Activated naive CD8-positive, alpha-beta T cell treated with anti-CD3 and anti-CD28 coated beads, Interleukin-2, amount 10 ng/mL, durations not matched to agents 7 days and 5 days (primary cell): Measurements from ENCODE around the gene PIK3R1. TPM values are rescaled to one million over a fixed set of nuclear protein-coding genes. Genes with fewer than 3 reads are reported as not detected.
"Not testable (repeated sequence)": the region's sequence is repeated elsewhere in the genome, so short reads cannot be mapped to it uniquely, and the experiment has no call there.

Experiments used
- ATAC-seq: fragments of 150-1000 bp; cut with Tn5 transposase; one replicate; pipeline ENCODE4 v1.10.0; 2021; ENCODE audit warnings: low read depth, moderate library complexity
- POLR2A ChIA-PET: fragments of 350-600 bp; sonication (Branson Sonifier 250); formaldehyde crosslinking; loops from one replicate; lab custom pipeline; 2021; ENCODE audit warnings: antibody characterized with exemption; lab: Charles Lee
- DNase-seq: peaks from one replicate; pipeline ENCODE4 v3.0.0; 2021
- H3K27ac Mint-ChIP-seq: one replicate; pipeline ENCODE4 v1.8.0; 2022; ENCODE audit warnings: mild to moderate bottlenecking, mixed read lengths
- H3K27me3 Mint-ChIP-seq: one replicate; pipeline ENCODE4 v1.8.0; 2022; ENCODE audit warnings: mild to moderate bottlenecking, moderate library complexity, mixed read lengths
- H3K36me3 Mint-ChIP-seq: one replicate; pipeline ENCODE4 v1.8.0; 2021; ENCODE audit warnings: mild to moderate bottlenecking, mixed read lengths
- H3K4me1 Mint-ChIP-seq: one replicate; pipeline ENCODE4 v1.8.0; 2021; ENCODE audit warnings: mixed read lengths
- H3K4me3 Mint-ChIP-seq: one replicate; pipeline ENCODE4 v1.8.0; 2022; ENCODE audit warnings: mild to moderate bottlenecking, moderate library complexity, mixed read lengths
- H3K9me3 Mint-ChIP-seq: one replicate; pipeline ENCODE4 v1.8.0; 2021; ENCODE audit warnings: mixed read lengths
- total RNA-seq, 2 experiments: library from RNA; stranded (reverse); gene quantifications; one replicate each; pipeline ENCODE4 v1.2.3, GENCODE V29; 2021

The PIK3R1 gene
- total RNA-seq, 2 experiments from 2014 or later: 86.5 to 86.8 TPM

DNA sequence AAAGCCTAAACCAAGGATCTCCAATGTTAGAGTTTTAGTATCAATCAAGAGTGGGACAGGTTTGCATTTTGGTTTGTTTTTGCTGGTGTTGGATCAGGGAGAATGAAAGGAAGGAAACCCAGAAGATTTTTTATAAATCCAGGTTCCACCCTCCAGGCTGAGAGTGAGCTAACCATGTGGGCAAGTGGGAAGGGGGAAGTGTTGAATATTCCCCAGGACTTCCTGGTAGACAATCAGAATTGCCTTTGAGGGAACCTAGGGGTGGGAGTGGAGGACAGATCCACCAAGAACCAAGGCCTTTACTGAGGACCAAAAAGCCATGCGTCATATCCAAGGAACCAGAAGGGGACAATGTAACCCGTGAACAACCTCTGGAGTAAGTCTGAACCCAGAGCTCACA is 33.5 kb upstream of the PIK3R1 start:
- peaks cover 3% of the 10 kb centered on the region for H3K27me3 Mint-ChIP-seq
- no peaks in the 10 kb centered on the region for H3K36me3 Mint-ChIP-seq
- H3K9me3 Mint-ChIP-seq: no peaks in the 10 kb centered on the region
- DNase-seq (no peak), ATAC-seq (no peak)
- no peaks in the 10 kb centered on the region for H3K4me1 Mint-ChIP-seq
- H3K27ac Mint-ChIP-seq: no peak overlapping the region
- POLR2A ChIA-PET: no interaction called here
- H3K4me3 Mint-ChIP-seq: no peak overlapping the region

DNA sequence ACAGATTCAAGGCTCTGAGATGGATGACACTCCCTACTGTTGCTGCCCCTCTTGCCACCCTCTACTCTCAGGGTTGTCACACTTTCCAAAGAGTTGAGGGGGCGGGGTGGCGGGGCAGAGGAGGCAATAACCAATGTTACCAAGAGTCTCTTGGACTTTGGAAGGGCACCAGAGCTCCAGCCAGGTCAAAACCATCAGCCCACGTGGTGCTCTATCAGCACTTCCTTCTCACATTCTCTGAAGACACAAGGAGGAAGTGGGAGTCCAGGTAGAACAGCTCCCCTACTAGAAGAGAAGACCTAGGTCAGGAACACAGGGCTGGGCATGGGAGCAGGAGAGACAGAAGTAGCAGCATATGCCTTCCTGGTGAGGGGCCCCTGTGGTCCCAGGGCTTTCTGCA is 33.0 kb upstream of the PIK3R1 start:
- DNase-seq: no peak
- Mint-ChIP-seq H3K9me3 (no peaks in the 10 kb centered on the region), H3K36me3 (no peaks in the 10 kb centered on the region), H3K27me3 (peaks cover 6% of the 10 kb centered on the region), H3K27ac (no peak overlapping the region), H3K4me3 (no peak overlapping the region), H3K4me1 (no peaks in the 10 kb centered on the region)
- POLR2A ChIA-PET: no interaction called here
- ATAC-seq: no peak

DNA sequence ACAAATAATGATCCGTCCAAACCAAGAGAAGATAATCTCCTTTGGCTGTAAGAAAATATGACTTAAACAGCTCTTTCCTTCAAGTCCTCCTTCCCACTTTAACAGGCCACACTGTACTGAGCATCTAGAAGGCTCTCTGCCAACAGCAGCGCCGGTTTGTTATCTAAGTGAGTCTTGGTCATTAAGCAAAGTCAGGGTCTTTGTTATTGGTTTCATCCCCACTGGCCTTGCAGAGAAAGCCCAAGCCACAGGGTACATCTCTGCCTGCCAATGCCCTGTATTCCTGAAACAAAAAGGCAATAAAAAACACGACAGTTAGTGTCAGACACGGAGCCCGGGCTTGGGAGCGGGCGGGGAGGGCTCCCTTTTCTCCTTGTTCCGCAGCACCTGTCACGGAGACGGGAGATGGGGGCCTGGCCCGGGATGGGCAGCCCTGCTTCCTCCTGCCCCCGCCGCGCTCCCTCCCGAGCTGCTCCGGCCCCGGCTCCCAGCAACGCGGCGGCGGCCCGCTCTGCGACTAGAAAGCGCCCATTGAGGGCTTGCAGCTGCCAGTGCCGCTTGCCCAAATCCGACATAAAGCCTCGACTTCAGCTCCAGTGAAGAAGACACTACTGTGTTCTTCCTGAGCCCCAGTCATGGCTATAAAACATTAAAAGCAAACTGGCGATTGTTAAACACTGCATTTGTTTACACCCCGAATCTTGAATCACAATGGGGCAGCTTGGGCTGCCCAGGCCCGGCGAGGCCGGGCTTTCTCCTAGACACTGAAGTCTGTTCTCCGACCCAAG is 28.1 kb upstream of the PIK3R1 start:
- Mint-ChIP-seq H3K27ac (no peak overlapping the region), H3K9me3 (no peaks in the 10 kb centered on the region)
- ATAC-seq: no peak

DNA sequence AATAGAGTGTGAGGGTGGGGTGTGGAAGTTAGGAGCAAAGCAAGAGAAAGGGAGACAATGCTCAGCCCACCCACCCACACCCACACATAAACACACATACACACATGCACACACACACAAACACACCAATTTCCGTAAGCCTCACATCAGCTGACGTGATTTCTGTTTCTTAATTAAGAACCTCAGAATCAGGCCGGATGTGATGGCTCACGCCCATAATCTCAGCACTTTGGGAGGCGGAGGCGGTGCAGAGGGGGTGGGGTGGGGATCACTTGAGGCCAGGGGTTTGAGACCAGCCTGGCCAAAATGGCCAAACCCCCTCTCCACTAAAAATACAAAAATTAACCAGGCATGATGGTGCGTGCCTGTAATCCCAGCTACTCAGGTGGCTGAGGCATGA is 26.4 kb upstream of the PIK3R1 start:
- DNase-seq: no peak
- Mint-ChIP-seq H3K9me3 (no peaks in the 10 kb centered on the region), H3K36me3 (no peaks in the 10 kb centered on the region), H3K27ac (no peak overlapping the region), H3K4me3 (no peak overlapping the region), H3K4me1 (no peaks in the 10 kb centered on the region), H3K27me3 (peaks cover 6% of the 10 kb centered on the region)
- no peak for ATAC-seq
- POLR2A ChIA-PET: no interaction called here

More for the DNA sequence above, 28.1 kb upstream of the PIK3R1 start:
- Mint-ChIP-seq H3K4me3 (no peak overlapping the region), H3K4me1 (no peaks in the 10 kb centered on the region), H3K36me3 (no peaks in the 10 kb centered on the region), H3K27me3 (peaks cover 6% of the 10 kb centered on the region)
- DNase-seq: no peak
- POLR2A ChIA-PET: no interaction called here

- ATAC-seq (no peak), DNase-seq (no peak)
- no peaks in the 10 kb centered on the region for H3K4me1 Mint-ChIP-seq
- no peak overlapping the region for H3K27ac Mint-ChIP-seq
- no peak overlapping the region for H3K4me3 Mint-ChIP-seq
- no peaks in the 10 kb centered on the region for H3K36me3 Mint-ChIP-seq
- no peaks in the 10 kb centered on the region for H3K9me3 Mint-ChIP-seq
- POLR2A ChIA-PET: interaction anchor here (0.7 kb wide), 1 partner anchor 658 kb away, joined by 7 read pairs; no protein-coding TSS in a partner anchor
- peaks cover 5% of the 10 kb centered on the region for H3K27me3 Mint-ChIP-seq
Observed at GRCh38 chr5:68189613-68190012, 25.9 kb upstream of the PIK3R1 start.

- Mint-ChIP-seq H3K4me1 (no peaks in the 10 kb centered on the region), H3K27ac (no peak overlapping the region), H3K9me3 (no peaks in the 10 kb centered on the region), H3K4me3 (no peak overlapping the region), H3K27me3 (peaks cover 2% of the 10 kb centered on the region), H3K36me3 (no peaks in the 10 kb centered on the region)
- POLR2A ChIA-PET: no interaction called here
- DNase-seq (no peak), ATAC-seq (no peak)
Observed at GRCh38 chr5:68190619-68191018, 24.9 kb upstream of the PIK3R1 start.

DNA sequence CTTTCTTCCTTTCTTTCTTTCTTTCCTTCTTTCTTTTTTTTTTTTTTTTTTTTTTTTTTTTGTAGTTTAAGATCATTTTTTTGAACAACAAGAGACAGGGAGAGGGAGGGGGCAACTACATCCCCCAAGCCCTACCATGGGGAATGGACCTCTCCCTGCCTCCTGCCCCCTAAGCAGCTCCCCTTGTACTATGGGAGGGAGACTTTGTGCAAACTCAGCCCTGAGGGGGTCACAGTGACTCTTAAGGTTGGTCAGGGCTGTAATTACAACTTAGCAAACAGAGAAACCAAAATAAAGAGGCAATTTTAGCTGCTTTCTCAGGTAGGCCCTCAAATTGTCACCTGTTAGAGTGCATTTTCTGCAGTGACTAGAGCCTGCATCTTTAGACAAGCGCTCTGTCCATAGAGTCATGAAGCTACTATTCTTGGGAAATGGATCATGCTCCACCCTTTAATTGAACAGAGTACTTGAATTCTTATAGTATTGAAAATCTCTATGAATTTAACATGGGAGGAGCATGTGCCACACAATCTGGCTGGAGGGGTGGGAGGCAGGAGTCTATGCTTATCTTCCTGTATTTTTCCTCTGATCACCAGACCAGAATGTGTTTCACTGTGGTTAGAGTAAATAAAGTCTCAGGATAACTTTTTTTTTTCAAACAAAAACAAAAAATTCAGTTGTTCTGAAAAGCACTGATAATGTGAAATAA is 24.3 kb upstream of the PIK3R1 start:
- POLR2A ChIA-PET: no interaction called here
- Mint-ChIP-seq H3K36me3 (no peaks in the 10 kb centered on the region), H3K4me1 (no peaks in the 10 kb centered on the region), H3K27ac (no peak overlapping the region), H3K4me3 (no peak overlapping the region), H3K27me3 (peaks cover 2% of the 10 kb centered on the region), H3K9me3 (no peaks in the 10 kb centered on the region)
- ATAC-seq: no peak
- DNase-seq: no peak

DNA sequence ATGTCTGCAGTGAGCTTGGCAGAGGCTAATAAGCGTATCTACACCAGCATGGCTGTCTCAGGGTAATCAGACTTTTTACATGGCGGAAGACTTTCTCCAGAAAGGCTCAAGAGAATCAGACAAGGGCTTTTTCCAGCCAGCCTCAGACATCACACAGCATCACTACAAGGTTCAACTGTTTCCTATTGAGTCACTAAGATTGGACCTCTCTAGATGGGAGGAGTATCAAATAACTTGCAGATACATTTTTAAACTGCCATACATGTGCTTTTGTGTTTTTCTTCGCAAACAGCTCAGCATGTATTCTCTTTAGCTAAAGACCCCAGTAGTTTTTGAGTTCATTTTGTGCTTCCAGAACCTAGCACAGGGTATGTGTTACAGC is 22.9 kb upstream of the PIK3R1 start:
- Mint-ChIP-seq H3K4me3 (no peak overlapping the region), H3K27ac (no peak overlapping the region), H3K4me1 (no peaks in the 10 kb centered on the region), H3K9me3 (no peaks in the 10 kb centered on the region), H3K27me3 (no peaks in the 10 kb centered on the region), H3K36me3 (no peaks in the 10 kb centered on the region)
- no peak for DNase-seq
- ATAC-seq: no peak
- POLR2A ChIA-PET: no interaction called here

GRCh38 chr5:68193481-68194036 is 22.0 kb upstream of the PIK3R1 start:
- Mint-ChIP-seq H3K9me3 (no peaks in the 10 kb centered on the region), H3K4me3 (no peak overlapping the region), H3K4me1 (no peaks in the 10 kb centered on the region), H3K27me3 (no peaks in the 10 kb centered on the region), H3K27ac (no peak overlapping the region), H3K36me3 (no peaks in the 10 kb centered on the region)
- no peak for ATAC-seq
- no peak for DNase-seq
- POLR2A ChIA-PET: interaction anchor here (0.7 kb wide), 1 partner anchor 750 kb away, joined by 3 read pairs; no protein-coding TSS in a partner anchor

DNA sequence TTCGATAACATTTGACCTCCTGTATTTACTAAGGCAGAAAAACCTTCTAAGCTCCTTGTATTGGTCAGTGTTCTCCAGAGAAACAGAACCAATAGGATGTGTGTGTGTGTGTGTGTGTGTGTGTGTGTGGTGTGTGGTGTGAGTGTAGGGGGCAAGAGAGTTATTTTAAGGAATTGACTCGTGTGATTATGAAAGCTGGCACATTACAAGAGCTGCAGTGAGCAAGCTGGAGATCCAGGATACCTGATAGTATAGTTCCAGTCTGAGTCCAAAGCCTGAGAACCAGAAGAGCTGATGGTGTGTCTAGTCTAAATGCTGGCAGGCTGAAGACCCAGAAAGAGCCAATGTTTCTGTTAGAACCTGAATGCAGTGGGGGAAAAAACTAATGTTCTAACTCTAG is 21.2 kb upstream of the PIK3R1 start:
- Mint-ChIP-seq H3K9me3 (no peaks in the 10 kb centered on the region), H3K27me3 (no peaks in the 10 kb centered on the region), H3K4me3 (no peak overlapping the region), H3K27ac (no peak overlapping the region), H3K4me1 (no peaks in the 10 kb centered on the region), H3K36me3 (no peaks in the 10 kb centered on the region)
- DNase-seq (no peak), ATAC-seq (no peak)
- POLR2A ChIA-PET: interaction anchor here (0.7 kb wide), 1 partner anchor 751 kb away, joined by 3 read pairs; no protein-coding TSS in a partner anchor

GRCh38 chr5:68195137-68195536 is 20.4 kb upstream of the PIK3R1 start:
- Mint-ChIP-seq H3K9me3 (no peaks in the 10 kb centered on the region), H3K27ac (no peak overlapping the region), H3K4me1 (peaks cover under 1% of the 10 kb centered on the region), H3K4me3 (no peak overlapping the region), H3K27me3 (peaks cover under 1% of the 10 kb centered on the region), H3K36me3 (no peaks in the 10 kb centered on the region)
- no peak for DNase-seq
- POLR2A ChIA-PET: no interaction called here
- no peak for ATAC-seq

DNA sequence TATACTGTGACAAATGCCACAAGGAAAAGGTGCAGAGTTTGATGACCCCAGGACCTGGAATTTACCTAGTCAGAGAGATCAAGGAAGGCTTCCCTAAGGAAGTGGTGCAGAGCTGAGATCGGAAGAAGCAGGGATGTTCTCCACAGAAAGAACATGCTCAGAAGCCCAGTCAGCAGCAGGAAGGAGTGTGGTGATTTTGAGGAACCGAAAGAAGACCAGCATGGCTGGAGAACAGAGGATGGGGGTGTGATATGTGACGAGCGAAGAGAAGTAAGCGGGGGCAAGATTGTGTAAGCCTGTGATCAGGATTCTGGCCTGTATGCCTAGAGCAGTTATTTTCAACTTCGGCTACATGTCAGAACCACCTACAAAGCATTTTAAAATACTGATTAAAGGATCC is 18.7 kb upstream of the PIK3R1 start:
- Mint-ChIP-seq H3K27me3 (peaks cover 4% of the 10 kb centered on the region), H3K36me3 (no peaks in the 10 kb centered on the region), H3K4me1 (peaks cover 2% of the 10 kb centered on the region), H3K27ac (no peak overlapping the region), H3K9me3 (no peaks in the 10 kb centered on the region), H3K4me3 (no peak overlapping the region)
- no peak for DNase-seq
- POLR2A ChIA-PET: no interaction called here
- ATAC-seq: no peak

DNA sequence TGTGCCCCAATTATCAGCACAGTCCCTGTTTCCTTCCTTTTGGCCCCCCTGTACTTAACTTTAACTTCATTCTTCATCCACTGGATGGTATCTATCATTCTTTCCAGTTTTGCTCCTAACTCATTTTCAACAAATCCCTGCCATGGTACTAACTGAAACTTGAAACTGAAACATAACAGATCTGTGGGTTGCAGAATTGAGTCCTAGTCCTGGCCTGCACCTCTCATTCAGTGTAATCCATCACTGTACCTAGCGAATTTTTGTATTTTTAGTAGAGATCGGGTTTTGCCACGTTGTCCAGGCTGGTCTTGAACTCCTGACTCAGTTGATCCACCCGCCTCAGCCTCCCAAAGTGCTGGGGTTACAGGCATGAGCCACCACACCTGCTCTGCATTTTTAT is 15.3 kb upstream of the PIK3R1 start:
- POLR2A ChIA-PET: no interaction called here
- DNase-seq (no peak), ATAC-seq (no peak)
- Mint-ChIP-seq H3K36me3 (no peaks in the 10 kb centered on the region), H3K4me1 (peaks cover 2% of the 10 kb centered on the region), H3K9me3 (no peaks in the 10 kb centered on the region), H3K27ac (no peak overlapping the region), H3K4me3 (no peak overlapping the region), H3K27me3 (peaks cover 12% of the 10 kb centered on the region)

DNA sequence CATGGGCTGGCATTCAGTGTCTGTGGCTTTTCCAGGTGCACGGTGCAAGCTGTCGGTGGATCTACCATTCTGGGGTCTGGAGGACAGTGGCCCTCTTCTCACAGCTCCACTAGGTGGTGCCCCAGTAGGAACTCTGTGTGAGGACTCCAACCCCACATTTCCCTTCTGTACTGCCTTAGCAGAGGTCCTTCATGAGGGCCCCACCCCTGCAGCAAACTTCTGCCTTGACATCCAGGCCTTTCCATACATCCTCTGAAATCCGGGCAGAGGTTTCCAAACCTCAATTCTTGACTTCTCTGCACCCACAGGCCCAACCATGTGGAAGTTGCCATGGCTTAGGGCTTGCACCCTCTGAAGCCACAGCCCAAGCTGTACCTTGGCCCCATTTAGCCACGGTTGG is 4.9 kb upstream of the PIK3R1 start:
- H3K4me1 Mint-ChIP-seq, DNase-seq, ATAC-seq, H3K36me3 Mint-ChIP-seq, H3K27ac Mint-ChIP-seq, POLR2A ChIA-PET, H3K4me3 Mint-ChIP-seq, H3K27me3 Mint-ChIP-seq: not testable (repeated sequence)
- H3K9me3 Mint-ChIP-seq: peaks cover 21% of the 10 kb centered on the region
